MM.1S (cell line): Measurements from ENCODE around the gene IQGAP2.

Experiments
- EZH2 ChIP-seq: fragments of 300-600 bp; sonication (generic); optimal IDR thresholded peaks from 2 replicates; pipeline ENCODE3; 2017; ENCODE audit warnings: low read depth, mild to moderate bottlenecking, antibody characterized with exemption, low read length, mixed read lengths
- TF ChIP-seq, protein P1 (sequence below): fragments of 300-600 bp; sonication (generic); IDR thresholded peaks from 2 replicates; pipeline ENCODE4 v1.5.1; 2016; ENCODE audit warnings: antibody characterized with exemption, low read length, mixed read lengths

DNA sequence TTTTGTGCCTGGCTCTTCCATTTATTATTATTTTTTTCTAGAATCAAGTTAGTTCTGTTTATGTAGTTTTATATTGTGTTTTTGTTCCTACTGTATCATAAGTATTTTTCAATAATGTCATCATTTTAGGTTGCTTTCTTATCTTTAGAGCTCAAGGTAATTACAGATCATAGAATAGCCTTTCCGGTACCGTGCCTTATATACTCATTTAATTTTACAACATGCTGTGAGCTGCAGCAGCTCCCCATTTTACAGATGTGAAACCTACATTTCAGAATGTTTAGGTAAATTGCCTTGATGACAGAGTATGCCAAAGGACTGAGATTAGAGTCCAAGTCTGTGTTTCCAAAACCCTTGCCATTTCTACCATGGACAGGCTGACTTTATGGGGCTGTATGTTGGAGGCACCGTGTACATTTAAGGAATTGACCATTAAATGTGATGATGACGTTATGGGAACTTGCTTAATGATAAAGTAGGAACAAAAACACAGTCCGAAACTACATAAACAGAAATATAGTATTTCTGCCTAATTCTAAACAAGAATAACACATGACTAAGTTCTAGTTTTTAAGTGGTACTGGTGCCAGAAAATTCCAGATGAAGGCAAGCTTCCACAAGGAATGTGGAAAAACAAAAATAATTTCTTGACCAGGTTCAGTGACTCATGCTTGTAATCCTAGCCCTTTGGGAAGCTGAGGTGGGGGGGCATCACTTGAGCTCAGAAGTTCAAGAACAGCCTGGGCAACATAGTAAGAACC lies 97.7 kb downstream of the IQGAP2 start:
- TF ChIP-seq, protein P1, sequence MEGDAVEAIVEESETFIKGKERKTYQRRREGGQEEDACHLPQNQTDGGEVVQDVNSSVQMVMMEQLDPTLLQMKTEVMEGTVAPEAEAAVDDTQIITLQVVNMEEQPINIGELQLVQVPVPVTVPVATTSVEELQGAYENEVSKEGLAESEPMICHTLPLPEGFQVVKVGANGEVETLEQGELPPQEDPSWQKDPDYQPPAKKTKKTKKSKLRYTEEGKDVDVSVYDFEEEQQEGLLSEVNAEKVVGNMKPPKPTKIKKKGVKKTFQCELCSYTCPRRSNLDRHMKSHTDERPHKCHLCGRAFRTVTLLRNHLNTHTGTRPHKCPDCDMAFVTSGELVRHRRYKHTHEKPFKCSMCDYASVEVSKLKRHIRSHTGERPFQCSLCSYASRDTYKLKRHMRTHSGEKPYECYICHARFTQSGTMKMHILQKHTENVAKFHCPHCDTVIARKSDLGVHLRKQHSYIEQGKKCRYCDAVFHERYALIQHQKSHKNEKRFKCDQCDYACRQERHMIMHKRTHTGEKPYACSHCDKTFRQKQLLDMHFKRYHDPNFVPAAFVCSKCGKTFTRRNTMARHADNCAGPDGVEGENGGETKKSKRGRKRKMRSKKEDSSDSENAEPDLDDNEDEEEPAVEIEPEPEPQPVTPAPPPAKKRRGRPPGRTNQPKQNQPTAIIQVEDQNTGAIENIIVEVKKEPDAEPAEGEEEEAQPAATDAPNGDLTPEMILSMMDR, result no peak
- no peak for TF ChIP-seq EZH2
